Thymus (tissue), 11 donors: Measurements from ENCODE around the gene KIAA2012. TPM values are rescaled to one million over a fixed set of nuclear protein-coding genes. Genes with fewer than 3 reads are reported as not detected.
A peak's percentile ranks its signal among the peaks of the same experiment; 100 is the strongest.
"Not testable (repeated sequence)": the region's sequence is repeated elsewhere in the genome, so short reads cannot be mapped to it uniquely, and the experiment has no call there.

Experiments
- DNase-seq, 9 donors: peaks; one replicate each; pipeline ENCODE4 v3.0.0-alpha.2; 2013; ENCODE audit warnings: low spot score in 9 of 9, low read depth in 6 of 9, missing footprints in 1 of 9
- H3K27ac ChIP-seq, 2 donors: one replicate each; pipeline ENCODE4 v1.5.1; 2013; ENCODE audit warnings: control low read depth in 1 of 2, low read depth in 1 of 2, low read length in 1 of 2, mild to moderate bottlenecking in 1 of 2, moderate library complexity in 1 of 2
- H3K27me3 ChIP-seq, 2 donors: one replicate each; pipeline ENCODE4 v1.5.1; 2013; ENCODE audit warnings: low read length in 1 of 2; ENCODE audit not compliant: control insufficient read depth in 2 of 2, insufficient read depth in 1 of 2
- H3K36me3 ChIP-seq, 2 donors: one replicate each; pipeline ENCODE4 v1.5.1; 2013; ENCODE audit warnings: low read length in 1 of 2, mild to moderate bottlenecking in 1 of 2, moderate library complexity in 1 of 2; ENCODE audit not compliant: control insufficient read depth in 2 of 2, insufficient read depth in 2 of 2
- H3K4me1 ChIP-seq, 2 donors: one replicate each; pipeline ENCODE4 v1.5.1; 2013; ENCODE audit warnings: low read length in 2 of 2; ENCODE audit not compliant: control insufficient read depth in 2 of 2, insufficient read depth in 2 of 2
- H3K4me3 ChIP-seq, 2 donors: one replicate each; pipeline ENCODE4 v1.5.1; 2013; ENCODE audit warnings: low read length in 2 of 2, control low read depth in 1 of 2, mild to moderate bottlenecking in 1 of 2
- H3K9me3 ChIP-seq, 2 donors: one replicate each; pipeline ENCODE4 v1.5.1; 2013; ENCODE audit warnings: low read length in 1 of 2, mild to moderate bottlenecking in 1 of 2; ENCODE audit not compliant: control insufficient read depth in 2 of 2, insufficient read depth in 1 of 2
- WGBS: extraction: QIAGEN DNeasy Blood & Tissue Kit; methylation state at CpG from one replicate; pipeline ENCODE4 v1.1.7; 2013; 5-methylcytosine and 5-hydroxymethylcytosine counted together
- polyA plus RNA-seq: library from polyadenylated mRNA; stranded (reverse); fragments of 200-250 nt; gene quantifications from one replicate; pipeline ENCODE4 v1.2.3, GENCODE V29; 2013
- total RNA-seq: library from RNA; stranded (reverse); fragments of 120-200 nt; gene quantifications from one replicate; pipeline ENCODE4 v1.2.4, GENCODE V29; 2013
- donor health status: healthy.

Gene KIAA2012
- total and polyA plus RNA-seq, 2 donors = 0.05 to 0.19 TPM

- Histone ChIP-seq H3K27ac (peak within 1 kb of the TSS; percentile 87 to 90), H3K9me3 (no peaks in the 10 kb centered on the region), H3K4me1 (peaks cover 4 to 5% of the 10 kb centered on the region in 2 donors), H3K36me3 (no peaks in the 10 kb centered on the region), H3K27me3 (no peaks in the 10 kb centered on the region), H3K4me3 (peak within 1 kb of the TSS; percentile 82 to 96)
- DNase-seq = peak; percentile 81 to 98 (median 93)
- 5% methylated on average over 53 of the region's 54 CpGs for WGBS
Measured at GRCh38 chr2:202238234-202239197, 165.5 kb downstream of the KIAA2012 start, which contains the start of gene SUMO1. Gene SUMO1 (minus strand): TSS chr2:202238597. CDS start chr2:202238451, 146 bp downstream.

GRCh38 chr2:202247710-202248109 is 174.7 kb downstream of the KIAA2012 start:
- DNase-seq, H3K4me3 ChIP-seq, H3K4me1 ChIP-seq, H3K27ac ChIP-seq, H3K36me3 ChIP-seq, H3K27me3 ChIP-seq, H3K9me3 ChIP-seq: not testable (repeated sequence)
- 97% methylated on average over 5 of the region's 5 CpGs for WGBS

- 91% methylated on average over 10 of the region's 10 CpGs for WGBS
- H3K9me3 ChIP-seq = no peaks in the 10 kb centered on the region
- no peak overlapping the region for H3K27ac ChIP-seq
- no peaks in the 10 kb centered on the region for H3K4me1 ChIP-seq
- no peaks in the 10 kb centered on the region for H3K27me3 ChIP-seq
- H3K4me3 ChIP-seq = no peak overlapping the region
- no peak for DNase-seq
- no peaks in the 10 kb centered on the region for H3K36me3 ChIP-seq
Measured at GRCh38 chr2:202249521-202250253, 176.6 kb downstream of the KIAA2012 start.

- H3K4me1 ChIP-seq = no peaks in the 10 kb centered on the region
- 98% methylated on average over 5 of the region's 5 CpGs for WGBS
- no peak for DNase-seq
Measured at GRCh38 chr2:202251494-202251893, 178.4 kb downstream of the KIAA2012 start.

More at GRCh38 chr2:202251494-202251893, 178.4 kb downstream of the KIAA2012 start:
- no peak overlapping the region for H3K27ac ChIP-seq
- H3K4me3 ChIP-seq = no peak overlapping the region
- H3K36me3 ChIP-seq = no peaks in the 10 kb centered on the region
- H3K9me3 ChIP-seq = no peaks in the 10 kb centered on the region
- H3K27me3 ChIP-seq = no peaks in the 10 kb centered on the region

Other genes starting within 250 kb of the KIAA2012 start
- gene FZD7, start 39.4 kb upstream of the KIAA2012 start, total RNA-seq = 2.0 TPM
- 3.9 TPM for gene FZD7, start 39.4 kb upstream of the KIAA2012 start, polyA plus RNA-seq
- gene SUMO1, start 165.3 kb downstream of the KIAA2012 start, total RNA-seq = 144 TPM
- gene SUMO1, start 165.3 kb downstream of the KIAA2012 start, polyA plus RNA-seq = 177 TPM
- 94.9 TPM for gene NOP58, start 192.5 kb downstream of the KIAA2012 start, total RNA-seq
- gene NOP58, start 192.5 kb downstream of the KIAA2012 start, polyA plus RNA-seq = 114 TPM